GM04503 (cell line): Measurements from ENCODE around the gene CFAP97D1.
"Not testable (repeated sequence)": the region's sequence is repeated elsewhere in the genome, so short reads cannot be mapped to it uniquely, and the experiment has no call there.

ENCODE experiments used
- DNase-seq: peaks from one replicate; pipeline ENCODE4 v3.0.0-alpha.2; 2012; ENCODE audit warnings: low read depth

CFAP97D1 gene

GRCh38 chr17:43768382-43768781 lies 11.9 kb upstream of the CFAP97D1 start:
- no peak for DNase-seq

- no peak for DNase-seq
Observed at GRCh38 chr17:43768943-43769342, 11.3 kb upstream of the CFAP97D1 start.

- no peak for DNase-seq
Observed at GRCh38 chr17:43769426-43769825, 10.8 kb upstream of the CFAP97D1 start.

- no peak for DNase-seq
Observed at GRCh38 chr17:43769859-43770258, 10.4 kb upstream of the CFAP97D1 start.

- no peak for DNase-seq
Observed at GRCh38 chr17:43770957-43771356, 9.3 kb upstream of the CFAP97D1 start.

- no peak for DNase-seq
Observed at GRCh38 chr17:43771463-43771862, 8.8 kb upstream of the CFAP97D1 start.

- no peak for DNase-seq
Observed at GRCh38 chr17:43772877-43773648, 7.2 kb upstream of the CFAP97D1 start.

GRCh38 chr17:43774304-43775250 lies 5.7 kb upstream of the CFAP97D1 start:
- DNase-seq: no peak

GRCh38 chr17:43778337-43779144 lies 1.7 kb upstream of the CFAP97D1 start, which contains the start of gene DUSP3:
TSS of gene DUSP3 (minus strand) at chr17:43778977. CDS start at chr17:43778924, 53 bp downstream.
- DNase-seq: peak; percentile 57

- DNase-seq: no peak
Observed at GRCh38 chr17:43779145-43780125, 800 bp upstream of the CFAP97D1 start.

- DNase-seq: no peak
Observed at GRCh38 chr17:43782913-43783680, 2.9 kb downstream of the CFAP97D1 start.

- peak; percentile 73 for DNase-seq
Observed at GRCh38 chr17:43784068-43784467, 3.8 kb downstream of the CFAP97D1 start.

GRCh38 chr17:43784628-43785101 lies 4.4 kb downstream of the CFAP97D1 start:
- peak; percentile 85 for DNase-seq

- DNase-seq: no peak
Observed at GRCh38 chr17:43787728-43788127, 7.5 kb downstream of the CFAP97D1 start.

- DNase-seq: no peak
Observed at GRCh38 chr17:43788540-43788939, 8.3 kb downstream of the CFAP97D1 start.

GRCh38 chr17:43789482-43789881 lies 9.2 kb downstream of the CFAP97D1 start:
- DNase-seq: no peak

- no peak for DNase-seq
Observed at GRCh38 chr17:43790311-43790940, 10.2 kb downstream of the CFAP97D1 start.

GRCh38 chr17:43791589-43791988 lies 11.4 kb downstream of the CFAP97D1 start:
- no peak for DNase-seq

- DNase-seq: not testable (repeated sequence)
Observed at GRCh38 chr17:43792668-43793067, 12.4 kb downstream of the CFAP97D1 start.
